ENCODE results near the gene ZNF736.
"Not testable (repeated sequence)": the region's sequence is repeated elsewhere in the genome, so short reads cannot be mapped to it uniquely, and the experiment has no call there.

Gene ZNF736

DNA sequence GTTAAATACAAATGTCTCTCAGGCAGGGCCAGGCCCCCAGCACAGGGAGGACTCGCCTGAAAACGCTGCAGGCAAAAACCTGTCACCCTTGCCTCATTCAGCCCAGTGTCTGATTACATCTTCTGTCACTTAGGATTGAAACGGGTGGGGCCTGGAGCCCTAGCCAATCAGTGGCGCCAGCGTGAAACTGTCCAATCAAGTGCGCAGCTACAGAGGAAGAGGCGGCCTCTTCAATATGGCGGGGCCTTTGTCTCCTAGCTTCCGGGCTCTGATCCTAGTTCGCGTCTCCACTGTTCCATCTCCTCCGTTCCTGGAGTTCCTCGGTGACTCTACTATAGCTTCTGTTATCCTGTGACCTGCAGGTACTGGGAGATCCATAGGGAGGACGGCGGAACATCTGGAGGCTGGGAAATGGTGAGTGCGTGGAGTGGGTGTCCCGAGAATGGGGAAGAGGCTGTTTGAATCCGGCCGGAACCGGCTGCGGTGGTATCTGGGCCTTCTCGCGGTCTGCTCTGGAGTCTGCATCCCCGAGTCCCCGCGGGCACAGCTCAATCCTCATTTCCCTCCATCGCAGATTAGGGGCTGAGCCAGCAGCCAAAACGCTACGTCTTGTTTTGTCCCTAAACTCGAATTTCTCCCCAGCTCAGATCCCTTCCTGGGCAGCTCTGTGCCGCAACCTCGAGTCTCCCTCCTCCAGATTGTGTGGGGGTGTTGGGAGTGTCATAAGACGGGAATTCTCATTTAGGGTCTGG lies at the start of gene ZNF736:
TSS of gene ZNF736 (plus strand) at position 222 of the 752 bp plus-strand sequence. CDS start at position 412, 190 bp downstream.
- DNase-seq (ENCODE audit: low spot score), result peak; percentile 84
- TF ChIP-seq CTCF (IDR thresholded peaks at IDR 0.05; ENCODE audit: extremely low read depth, missing control alignments), result no peak

- no peak for TF ChIP-seq CTCF (IDR thresholded peaks at IDR 0.05; ENCODE audit: extremely low read depth, missing control alignments)
- no peak for DNase-seq (ENCODE audit: low spot score)
Observed at GRCh38 chr7:64266341-64266919, 47.3 kb upstream of the ZNF736 start.

- no peak for TF ChIP-seq CTCF (IDR thresholded peaks at IDR 0.05; ENCODE audit: extremely low read depth, missing control alignments)
- no peak for DNase-seq (ENCODE audit: low spot score)
Observed at GRCh38 chr7:64277630-64278029, 36.1 kb upstream of the ZNF736 start.

- TF ChIP-seq CTCF (IDR thresholded peaks at IDR 0.05; ENCODE audit: extremely low read depth, missing control alignments), result no peak
- no peak for DNase-seq (ENCODE audit: low spot score)
Observed at GRCh38 chr7:64294701-64295420, 18.9 kb upstream of the ZNF736 start.

GRCh38 chr7:64297418-64297817 lies 16.3 kb upstream of the ZNF736 start:
- not testable (repeated sequence) for DNase-seq (ENCODE audit: low spot score)

GRCh38 chr7:64300641-64301405 lies 12.9 kb upstream of the ZNF736 start:
- DNase-seq (ENCODE audit: low spot score), result no peak

More at GRCh38 chr7:64300641-64301405, 12.9 kb upstream of the ZNF736 start:
- no peak for TF ChIP-seq CTCF (IDR thresholded peaks at IDR 0.05; ENCODE audit: extremely low read depth, missing control alignments)
